ENCODE data around the gene ODF2.

ODF2 gene

DNA sequence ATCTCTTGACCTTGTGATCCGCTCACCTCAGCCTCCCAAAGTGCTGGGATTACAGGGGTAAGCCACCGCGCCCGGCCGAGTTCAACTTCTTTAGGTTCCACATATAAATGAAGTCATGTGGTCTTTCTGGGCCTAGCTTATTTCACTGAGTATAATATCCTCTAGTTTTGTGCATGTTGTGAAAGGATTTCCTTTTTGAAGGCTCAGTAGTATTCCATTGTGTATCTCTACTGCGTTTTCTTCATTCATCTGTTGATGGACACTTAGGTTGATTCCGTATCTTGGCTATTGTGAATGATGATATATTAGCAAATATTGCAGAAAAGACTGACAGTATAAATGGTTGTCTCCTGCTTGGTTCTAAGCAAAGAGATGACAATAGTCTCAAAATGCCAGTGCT is 20.1 kb downstream of the ODF2 start:
- no peak for DNase-seq (ENCODE audit: extremely low spot score)
- TF ChIP-seq HDGF (IDR thresholded peaks at IDR 0.05; ENCODE audit: borderline replicate concordance) = no peak
- no peak for TF ChIP-seq ELF4 (IDR thresholded peaks at IDR 0.05)
- TF ChIP-seq FOXM1 (IDR thresholded peaks at IDR 0.05; ENCODE audit: borderline replicate concordance) = no peak
- TF ChIP-seq LEF1 (IDR thresholded peaks at IDR 0.05; ENCODE audit: borderline replicate concordance) = no peak
- no peak for TF ChIP-seq FOXK2 (IDR thresholded peaks at IDR 0.05)
- TF ChIP-seq ARNT (IDR thresholded peaks at IDR 0.05) = no peak
- POLR2A ChIA-PET = no interaction called here
- CTCF ChIA-PET = no interaction called here

- POLR2A ChIA-PET = no interaction called here
- TF ChIP-seq, protein P1, sequence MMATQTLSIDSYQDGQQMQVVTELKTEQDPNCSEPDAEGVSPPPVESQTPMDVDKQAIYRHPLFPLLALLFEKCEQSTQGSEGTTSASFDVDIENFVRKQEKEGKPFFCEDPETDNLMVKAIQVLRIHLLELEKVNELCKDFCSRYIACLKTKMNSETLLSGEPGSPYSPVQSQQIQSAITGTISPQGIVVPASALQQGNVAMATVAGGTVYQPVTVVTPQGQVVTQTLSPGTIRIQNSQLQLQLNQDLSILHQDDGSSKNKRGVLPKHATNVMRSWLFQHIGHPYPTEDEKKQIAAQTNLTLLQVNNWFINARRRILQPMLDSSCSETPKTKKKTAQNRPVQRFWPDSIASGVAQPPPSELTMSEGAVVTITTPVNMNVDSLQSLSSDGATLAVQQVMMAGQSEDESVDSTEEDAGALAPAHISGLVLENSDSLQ (IDR thresholded peaks at IDR 0.05) = no peak
- TF ChIP-seq LEF1 (IDR thresholded peaks at IDR 0.05; ENCODE audit: borderline replicate concordance) (no peak), ELF4 (IDR thresholded peaks at IDR 0.05) (no peak), NFRKB (IDR thresholded peaks at IDR 0.05) (no peak), HDGF (IDR thresholded peaks at IDR 0.05; ENCODE audit: borderline replicate concordance) (no peak), ARNT (IDR thresholded peaks at IDR 0.05) (no peak), L3MBTL2 (conservative IDR thresholded peaks at IDR 0.05) (no peak), FOXA1 (IDR thresholded peaks at IDR 0.05) (no peak), CTBP1 (IDR thresholded peaks at IDR 0.05; ENCODE audit: borderline replicate concordance) (no peak), SP1 (IDR thresholded peaks at IDR 0.05) (no peak), TARDBP (IDR thresholded peaks at IDR 0.05) (no peak), FOXM1 (IDR thresholded peaks at IDR 0.05; ENCODE audit: borderline replicate concordance) (no peak), BHLHE40 (IDR thresholded peaks at IDR 0.05; ENCODE audit: borderline replicate concordance) (no peak), SUZ12 (IDR thresholded peaks at IDR 0.05) (no peak), FOXK2 (IDR thresholded peaks at IDR 0.05) (no peak), ZNF384 (IDR thresholded peaks at IDR 0.05) (no peak)
- CTCF ChIA-PET = no interaction called here
- no peak for DNase-seq (ENCODE audit: extremely low spot score)
These were observed 23.5 kb downstream of the ODF2 start for GRCh38 chr9:128479262-128479661.

DNA sequence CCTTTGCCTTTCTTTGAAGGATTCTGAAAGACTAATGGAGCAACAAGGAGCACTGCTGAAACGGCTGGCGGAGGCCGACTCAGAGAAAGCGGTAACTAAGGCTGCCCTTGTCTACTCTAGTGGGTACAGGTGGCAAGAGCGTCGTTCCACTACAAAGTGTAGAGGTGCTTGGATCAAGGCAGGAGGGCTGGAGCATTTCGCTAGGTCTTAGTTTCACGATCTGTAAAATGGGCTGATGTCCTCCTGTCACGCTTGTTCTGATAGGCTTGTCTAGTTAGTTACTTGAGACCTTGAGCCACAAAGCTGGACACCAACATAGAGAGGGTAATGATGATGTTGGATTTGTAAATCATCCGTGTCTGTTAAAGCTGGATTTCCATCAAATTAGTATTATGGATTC is 25.8 kb downstream of the ODF2 start:
- DNase-seq (ENCODE audit: extremely low spot score) = no peak
- POLR2A ChIA-PET = no interaction called here
- TF ChIP-seq L3MBTL2 (conservative IDR thresholded peaks at IDR 0.05) (no peak), ZNF384 (IDR thresholded peaks at IDR 0.05) (no peak), FOXA1 (IDR thresholded peaks at IDR 0.05) (no peak), FOXM1 (IDR thresholded peaks at IDR 0.05; ENCODE audit: borderline replicate concordance) (no peak), TARDBP (IDR thresholded peaks at IDR 0.05) (no peak), ELF4 (IDR thresholded peaks at IDR 0.05) (no peak), SP1 (IDR thresholded peaks at IDR 0.05) (no peak), BHLHE40 (IDR thresholded peaks at IDR 0.05; ENCODE audit: borderline replicate concordance) (no peak), NFRKB (IDR thresholded peaks at IDR 0.05) (no peak), LEF1 (IDR thresholded peaks at IDR 0.05; ENCODE audit: borderline replicate concordance) (no peak), FOXK2 (IDR thresholded peaks at IDR 0.05) (no peak), SUZ12 (IDR thresholded peaks at IDR 0.05) (no peak), HDGF (IDR thresholded peaks at IDR 0.05; ENCODE audit: borderline replicate concordance) (no peak)
- CTCF ChIA-PET = no interaction called here

DNA sequence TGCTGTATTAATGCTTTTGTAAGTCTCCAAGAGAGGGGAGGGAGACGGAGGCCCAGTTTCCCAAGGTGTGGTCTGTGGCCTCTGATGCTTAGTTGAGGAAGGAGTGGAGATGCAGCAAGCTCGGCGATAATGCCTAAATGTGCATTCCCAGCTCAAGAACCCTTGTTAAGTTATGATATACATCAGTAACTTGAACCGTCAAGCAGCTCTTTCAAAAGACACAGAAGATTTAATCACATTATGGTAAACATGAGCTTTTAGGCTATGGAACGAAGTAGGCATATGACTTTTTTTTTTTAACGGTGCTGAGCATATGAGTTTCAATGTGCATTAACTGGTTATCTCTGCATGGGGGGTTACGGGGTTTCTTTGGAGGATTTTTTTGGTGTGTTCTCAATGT is 26.4 kb downstream of the ODF2 start:
- TF ChIP-seq SUZ12 (IDR thresholded peaks at IDR 0.05) (no peak), ARNT (IDR thresholded peaks at IDR 0.05) (no peak), TARDBP (IDR thresholded peaks at IDR 0.05) (no peak), ELF4 (IDR thresholded peaks at IDR 0.05) (no peak), BHLHE40 (IDR thresholded peaks at IDR 0.05; ENCODE audit: borderline replicate concordance) (no peak), NFRKB (IDR thresholded peaks at IDR 0.05) (no peak), FOXK2 (IDR thresholded peaks at IDR 0.05) (no peak), LEF1 (IDR thresholded peaks at IDR 0.05; ENCODE audit: borderline replicate concordance) (no peak), CTBP1 (IDR thresholded peaks at IDR 0.05; ENCODE audit: borderline replicate concordance) (no peak), L3MBTL2 (conservative IDR thresholded peaks at IDR 0.05) (no peak), FOXM1 (IDR thresholded peaks at IDR 0.05; ENCODE audit: borderline replicate concordance) (no peak), HDGF (IDR thresholded peaks at IDR 0.05; ENCODE audit: borderline replicate concordance) (no peak), FOXA1 (IDR thresholded peaks at IDR 0.05) (no peak), SP1 (IDR thresholded peaks at IDR 0.05) (no peak)
- TF ChIP-seq, protein P1 (IDR thresholded peaks at IDR 0.05) = no peak
- POLR2A ChIA-PET = interaction anchor here (1.8 kb wide), 1 partner anchor 23 kb away, joined by 9 read pairs; the partner anchor contains the start of gene GLE1
- no peak for DNase-seq (ENCODE audit: extremely low spot score)
- CTCF ChIA-PET = no interaction called here

DNA sequence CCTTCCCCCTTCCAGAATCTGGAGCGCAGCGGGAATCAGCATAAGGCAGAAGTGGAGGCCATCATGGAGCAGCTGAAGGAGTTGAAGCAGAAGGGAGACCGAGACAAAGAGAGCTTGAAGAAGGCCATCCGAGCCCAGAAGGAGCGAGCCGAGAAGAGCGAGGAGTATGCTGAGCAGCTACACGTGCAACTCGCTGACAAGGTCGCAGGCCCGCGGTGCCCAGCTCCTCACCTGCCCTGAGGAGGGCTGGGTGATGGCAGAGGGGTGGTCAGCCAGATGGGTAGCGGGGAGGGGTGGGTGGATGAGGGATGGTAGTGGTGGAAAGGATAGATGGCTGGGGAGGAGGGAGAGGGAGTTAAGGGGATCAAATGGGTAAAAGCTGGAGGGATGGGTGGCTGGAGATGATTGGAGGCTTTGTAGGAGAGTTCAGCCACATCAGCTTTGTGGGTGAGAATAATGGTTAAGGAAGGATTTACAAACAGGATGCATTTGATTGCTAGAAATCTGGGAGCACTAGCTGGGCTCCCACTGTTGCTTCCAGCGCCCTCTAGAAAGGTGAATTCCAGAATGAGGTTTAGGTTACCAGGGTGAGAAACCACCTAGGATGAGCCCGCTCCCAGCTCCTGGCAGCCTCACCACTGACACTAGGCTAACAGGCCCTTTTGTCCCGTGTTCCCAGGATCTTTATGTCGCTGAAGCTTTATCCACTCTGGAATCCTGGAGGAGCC is 29.0 kb downstream of the ODF2 start:
- TF ChIP-seq FOXM1 (IDR thresholded peaks at IDR 0.05; ENCODE audit: borderline replicate concordance) (no peak), FOXK2 (IDR thresholded peaks at IDR 0.05) (no peak), SUZ12 (IDR thresholded peaks at IDR 0.05) (no peak), HDGF (IDR thresholded peaks at IDR 0.05; ENCODE audit: borderline replicate concordance) (no peak), SP1 (IDR thresholded peaks at IDR 0.05) (no peak), LEF1 (IDR thresholded peaks at IDR 0.05; ENCODE audit: borderline replicate concordance) (no peak), BHLHE40 (IDR thresholded peaks at IDR 0.05; ENCODE audit: borderline replicate concordance) (no peak), L3MBTL2 (conservative IDR thresholded peaks at IDR 0.05) (no peak), ZNF384 (IDR thresholded peaks at IDR 0.05) (no peak), FOXA1 (IDR thresholded peaks at IDR 0.05) (no peak), TARDBP (IDR thresholded peaks at IDR 0.05) (no peak), CTBP1 (IDR thresholded peaks at IDR 0.05; ENCODE audit: borderline replicate concordance) (no peak), ELF4 (IDR thresholded peaks at IDR 0.05) (no peak), ARNT (IDR thresholded peaks at IDR 0.05) (no peak), NFRKB (IDR thresholded peaks at IDR 0.05) (no peak)
- TF ChIP-seq, protein P1 (IDR thresholded peaks at IDR 0.05) = no peak
- DNase-seq (ENCODE audit: extremely low spot score) = no peak
- ChIA-PET POLR2A (interaction anchor here (1.0 to 1.3 kb wide), 2 partner anchors 20 to 205 kb away, joined by 3 to 5 read pairs; partner anchors contain the start of gene SET), CTCF (interaction anchor here (1.0 kb wide), 1 partner anchor 10 kb away, joined by 3 read pairs; no protein-coding TSS in a partner anchor)
